Natural killer cell (primary cell): ENCODE data around the gene ELFN2. TPM values are rescaled to one million over a fixed set of nuclear protein-coding genes. Genes with fewer than 3 reads are reported as not detected.
A peak's percentile ranks its signal among the peaks of the same experiment; 100 is the strongest.

Source experiments
- ATAC-seq, 3 donors: fragments of 150-1000 bp in 2 of 3; fragments of 200-7000 bp in 1 of 3; cut with Tn5 transposase; 1 replicate in 1 of 3; 2 replicates in 2 of 3; pipeline ENCODE4 v1.10.0; 2021; ENCODE audit warnings: mild to moderate bottlenecking in 2 of 3, moderate library complexity in 2 of 3
- DNase-seq, 2 donors: peaks; one replicate each; pipeline versions ENCODE4 v3.0.0 to v3.0.0-alpha.2; 2013 to 2021; ENCODE audit warnings: mixed read lengths in 1 of 2
- H3K27ac ChIP-seq: one replicate; pipeline ENCODE4 v1.5.1; 2013; ENCODE audit warnings: mild to moderate bottlenecking, low read length
- H3K27me3 ChIP-seq: one replicate; pipeline ENCODE4 v1.6.1; 2013; ENCODE audit warnings: low read length; ENCODE audit not compliant: control insufficient read depth, insufficient read depth
- H3K36me3 ChIP-seq: one replicate; pipeline ENCODE4 v1.6.1; 2013; ENCODE audit warnings: low read length; ENCODE audit not compliant: control insufficient read depth, insufficient read depth
- H3K4me1 ChIP-seq: one replicate; pipeline ENCODE4 v1.6.1; 2013; ENCODE audit warnings: low read length; ENCODE audit not compliant: control insufficient read depth, insufficient read depth
- H3K4me3 ChIP-seq: one replicate; pipeline ENCODE4 v1.5.1; 2013; ENCODE audit warnings: low read length
- H3K9me3 ChIP-seq: one replicate; pipeline ENCODE4 v1.6.1; 2013; ENCODE audit warnings: low read length; ENCODE audit not compliant: control insufficient read depth, insufficient read depth
- H3K27ac Mint-ChIP-seq, 2 donors: one replicate each; pipeline ENCODE4 v1.8.0; 2022; ENCODE audit warnings: mild to moderate bottlenecking in 2 of 2, mixed read lengths in 2 of 2, moderate library complexity in 1 of 2
- H3K27me3 Mint-ChIP-seq, 2 donors: one replicate each; pipeline ENCODE4 v1.8.0; 2022; ENCODE audit warnings: low read depth in 2 of 2, mixed read lengths in 2 of 2
- H3K36me3 Mint-ChIP-seq: one replicate; pipeline ENCODE4 v1.8.0; 2022; ENCODE audit warnings: mixed read lengths
- H3K4me1 Mint-ChIP-seq, 2 donors: one replicate each; pipeline ENCODE4 v1.8.0; 2022; ENCODE audit warnings: mixed read lengths in 2 of 2
- H3K4me3 Mint-ChIP-seq: one replicate; pipeline ENCODE4 v1.8.0; 2022; ENCODE audit warnings: mild to moderate bottlenecking, moderate library complexity, mixed read lengths
- H3K9me3 Mint-ChIP-seq, 2 donors: one replicate each; pipeline ENCODE4 v1.8.0; 2022; ENCODE audit warnings: mixed read lengths in 2 of 2
- CTCF ChIP-seq: fragments of 200-600 bp; IDR thresholded peaks from one replicate; pipeline ENCODE4 v1.8.0; 2022; ENCODE audit warnings: antibody characterized with exemption
- WGBS: methylation state at CpG from one replicate; pipeline ENCODE4 v1.1.7; 2013; ENCODE audit warnings: missing lambda C conversion rate; ENCODE audit not compliant: insufficient coverage; 5-methylcytosine and 5-hydroxymethylcytosine counted together
- intact Hi-C: fragments of 100-400 bp; cut with micrococcal nuclease; formaldehyde crosslinking; loops from one replicate; pipeline ENCODE4 v1.14.2; 2022
- total RNA-seq, 4 donors: library from RNA; stranded (reverse); fragments of 120-200 nt in 1 of 4; gene quantifications; one replicate each; pipeline versions ENCODE4 v1.2.3 to v1.2.4, GENCODE V29; 2013 to 2022

ELFN2 gene
- total RNA-seq, 3 donors from 2014 or later (not counting 1 experiment from before 2014, with no cell fraction given), result 0.33 to 0.49 (median 0.36) TPM

GRCh38 chr22:37390075-37390474, 37.2 kb downstream of the ELFN2 start:
- no peak overlapping the region for H3K27ac Mint-ChIP-seq
- WGBS, result 91% methylated on average over 6 of the region's 6 CpGs

GRCh38 chr22:37388538-37388937, 38.7 kb downstream of the ELFN2 start:
- no peak overlapping the region for H3K4me3 Mint-ChIP-seq
- peaks cover 9 to 15% of the 10 kb centered on the region in 2 donors for H3K27me3 Mint-ChIP-seq
- no peaks in the 10 kb centered on the region for H3K36me3 Mint-ChIP-seq
- Histone ChIP-seq H3K27ac (no peak overlapping the region), H3K36me3 (no peaks in the 10 kb centered on the region), H3K4me3 (no peak overlapping the region), H3K27me3 (no peaks in the 10 kb centered on the region), H3K9me3 (no peaks in the 10 kb centered on the region), H3K4me1 (no peaks in the 10 kb centered on the region)
- intact Hi-C loops, result no loop called here
- ATAC-seq (no peak), DNase-seq (no peak)
- H3K27ac Mint-ChIP-seq, result peak overlapping the region in 1 of 2 donors; percentile 19
- H3K9me3 Mint-ChIP-seq, result no peaks in the 10 kb centered on the region
- TF ChIP-seq CTCF, result no peak
- WGBS, result 90% methylated on average over 4 of the region's 4 CpGs
- peaks cover 0 to 10% of the 10 kb centered on the region in 2 donors for H3K4me1 Mint-ChIP-seq

More at GRCh38 chr22:37390075-37390474, 37.2 kb downstream of the ELFN2 start:
- Histone ChIP-seq H3K4me1 (no peaks in the 10 kb centered on the region), H3K27ac (no peak overlapping the region), H3K4me3 (no peak overlapping the region), H3K36me3 (no peaks in the 10 kb centered on the region), H3K27me3 (no peaks in the 10 kb centered on the region), H3K9me3 (no peaks in the 10 kb centered on the region)
- Mint-ChIP-seq H3K9me3 (no peaks in the 10 kb centered on the region), H3K27me3 (peaks cover 9 to 15% of the 10 kb centered on the region in 2 donors), H3K4me1 (peaks cover 0 to 10% of the 10 kb centered on the region in 2 donors), H3K36me3 (no peaks in the 10 kb centered on the region), H3K4me3 (no peak overlapping the region)
- DNase-seq, result no peak
- intact Hi-C loops, result no loop called here
- no peak for ATAC-seq
- no peak for TF ChIP-seq CTCF

- H3K9me3 ChIP-seq, result no peaks in the 10 kb centered on the region
- no peak overlapping the region for H3K4me3 ChIP-seq
- no peaks in the 10 kb centered on the region for H3K36me3 ChIP-seq
- H3K36me3 Mint-ChIP-seq, result no peaks in the 10 kb centered on the region
- no peak overlapping the region for H3K27ac ChIP-seq
- H3K4me1 ChIP-seq, result no peaks in the 10 kb centered on the region
- no peak overlapping the region for H3K4me3 Mint-ChIP-seq
- peaks cover 9 to 15% of the 10 kb centered on the region in 2 donors for H3K27me3 Mint-ChIP-seq
- WGBS, result 60% methylated on average over 10 of the region's 10 CpGs
- TF ChIP-seq CTCF, result no peak
- intact Hi-C loops, result no loop called here
- H3K27me3 ChIP-seq, result no peaks in the 10 kb centered on the region
- peak overlapping the region in 1 of 2 donors; percentile 19 for H3K27ac Mint-ChIP-seq
- DNase-seq (no peak), ATAC-seq (no peak)
- no peaks in the 10 kb centered on the region for H3K9me3 Mint-ChIP-seq
- H3K4me1 Mint-ChIP-seq, result peaks cover 0 to 10% of the 10 kb centered on the region in 2 donors
Observed at GRCh38 chr22:37387793-37388192, 39.5 kb downstream of the ELFN2 start.

GRCh38 chr22:37386441-37386840, 40.8 kb downstream of the ELFN2 start:
- ATAC-seq (no peak), DNase-seq (no peak)
- no peaks in the 10 kb centered on the region for H3K36me3 Mint-ChIP-seq
- intact Hi-C loops, result no loop called here
- Histone ChIP-seq H3K4me1 (no peaks in the 10 kb centered on the region), H3K9me3 (no peaks in the 10 kb centered on the region), H3K4me3 (no peak overlapping the region), H3K36me3 (no peaks in the 10 kb centered on the region), H3K27ac (no peak overlapping the region), H3K27me3 (no peaks in the 10 kb centered on the region)
- H3K27me3 Mint-ChIP-seq, result peaks cover 9 to 15% of the 10 kb centered on the region in 2 donors
- no peak overlapping the region for H3K4me3 Mint-ChIP-seq
- H3K27ac Mint-ChIP-seq, result no peak overlapping the region
- H3K9me3 Mint-ChIP-seq, result no peaks in the 10 kb centered on the region
- WGBS, result 44% methylated on average over 19 of the region's 19 CpGs
- no peak for TF ChIP-seq CTCF
- peaks cover 0 to 10% of the 10 kb centered on the region in 2 donors for H3K4me1 Mint-ChIP-seq
